Measurements from ENCODE around the gene TEDC1. TPM values are rescaled to one million over a fixed set of nuclear protein-coding genes. Genes with fewer than 3 reads are reported as not detected.

TEDC1 gene
- total RNA-seq, 1 experiment from 2014 or later: 30.3 TPM

- no peaks in the 10 kb centered on the region for H3K27me3 Mint-ChIP-seq (ENCODE audit: insufficient read depth, unreplicated experiment)
- H3K9me3 Mint-ChIP-seq (ENCODE audit: unreplicated experiment): no peaks in the 10 kb centered on the region
- H3K4me3 Mint-ChIP-seq (ENCODE audit: unreplicated experiment): no peak overlapping the region
- H3K4me1 Mint-ChIP-seq (ENCODE audit: low read depth, unreplicated experiment): no peaks in the 10 kb centered on the region
- no peaks in the 10 kb centered on the region for H3K27me3 ChIP-seq (replicated peaks; ENCODE audit: control insufficient read depth, insufficient read depth, low read length)
- H3K36me3 ChIP-seq (ENCODE audit: control insufficient read depth, insufficient read depth, low read length): peaks cover 3% of the 10 kb centered on the region
- no peak overlapping the region for H3K27ac Mint-ChIP-seq (ENCODE audit: unreplicated experiment)
- CTCF ChIA-PET: interaction anchor here (0.8 to 1.4 kb wide), 3 partner anchors 25 to 41 kb away, joined by 3 to 6 read pairs (median 4); no protein-coding TSS in a partner anchor
- BruUV-seq (replicated peaks): no TSS peak
- H3K9me3 ChIP-seq: no peaks in the 10 kb centered on the region
- H3K4me3 ChIP-seq (ENCODE audit: low read depth, low read length): no peak overlapping the region
- POLR2A ChIA-PET: no interaction called here
- intact Hi-C loops (cut with micrococcal nuclease; ENCODE audit: unreplicated experiment): no loop called here
- H3K4me1 ChIP-seq: no peaks in the 10 kb centered on the region
- TF ChIP-seq CTCF (IDR thresholded peaks at IDR 0.05; ENCODE audit: insufficient read depth in 1 of 2, low read depth in 1 of 2, low read length in 1 of 2, severe bottlenecking in 1 of 2, unreplicated experiment in 1 of 2): peak; percentile 69 to 74
- peak in 1 of 2 experiments; percentile 74 for DNase-seq
- peaks cover 31% of the 10 kb centered on the region for H3K36me3 Mint-ChIP-seq (ENCODE audit: insufficient read depth, unreplicated experiment)
These were observed 42.3 kb upstream of the TEDC1 start for GRCh38 chr14:105448706-105449111.

- H3K9me3 Mint-ChIP-seq (ENCODE audit: unreplicated experiment): no peaks in the 10 kb centered on the region
- no peaks in the 10 kb centered on the region for H3K9me3 ChIP-seq
- intact Hi-C loops (cut with micrococcal nuclease; ENCODE audit: unreplicated experiment): no loop called here
- no TSS peak for BruUV-seq (replicated peaks)
- peak in 1 of 2 experiments; percentile 25 for DNase-seq
- H3K27me3 Mint-ChIP-seq (ENCODE audit: insufficient read depth, unreplicated experiment): no peaks in the 10 kb centered on the region
- H3K4me1 Mint-ChIP-seq (ENCODE audit: low read depth, unreplicated experiment): no peaks in the 10 kb centered on the region
- H3K4me3 Mint-ChIP-seq (ENCODE audit: unreplicated experiment): no peak overlapping the region
- ChIA-PET POLR2A (no interaction called here), CTCF (no interaction called here)
- no peak for TF ChIP-seq CTCF (IDR thresholded peaks at IDR 0.05; ENCODE audit: insufficient read depth in 1 of 2, low read depth in 1 of 2, low read length in 1 of 2, severe bottlenecking in 1 of 2, unreplicated experiment in 1 of 2)
- no peaks in the 10 kb centered on the region for H3K27me3 ChIP-seq (replicated peaks; ENCODE audit: control insufficient read depth, insufficient read depth, low read length)
- H3K27ac Mint-ChIP-seq (ENCODE audit: unreplicated experiment): no peak overlapping the region
- H3K4me3 ChIP-seq (ENCODE audit: low read depth, low read length): no peak overlapping the region
- H3K36me3 Mint-ChIP-seq (ENCODE audit: insufficient read depth, unreplicated experiment): peaks cover 38% of the 10 kb centered on the region
- peaks cover 3% of the 10 kb centered on the region for H3K36me3 ChIP-seq (ENCODE audit: control insufficient read depth, insufficient read depth, low read length)
- H3K4me1 ChIP-seq: no peaks in the 10 kb centered on the region
These were observed 41.5 kb upstream of the TEDC1 start for GRCh38 chr14:105449276-105450122.

- no peak for TF ChIP-seq CTCF (IDR thresholded peaks at IDR 0.05; ENCODE audit: insufficient read depth in 1 of 2, low read depth in 1 of 2, low read length in 1 of 2, severe bottlenecking in 1 of 2, unreplicated experiment in 1 of 2)
- ChIA-PET POLR2A (no interaction called here), CTCF (no interaction called here)
- H3K27me3 ChIP-seq (replicated peaks; ENCODE audit: control insufficient read depth, insufficient read depth, low read length): no peaks in the 10 kb centered on the region
- H3K9me3 Mint-ChIP-seq (ENCODE audit: unreplicated experiment): no peaks in the 10 kb centered on the region
- H3K4me3 ChIP-seq (ENCODE audit: low read depth, low read length): no peak overlapping the region
- BruUV-seq (replicated peaks): no TSS peak
- intact Hi-C loops (cut with micrococcal nuclease; ENCODE audit: unreplicated experiment): no loop called here
- H3K27ac Mint-ChIP-seq (ENCODE audit: unreplicated experiment): no peak overlapping the region
- H3K4me1 ChIP-seq: no peaks in the 10 kb centered on the region
- H3K4me1 Mint-ChIP-seq (ENCODE audit: low read depth, unreplicated experiment): no peaks in the 10 kb centered on the region
- no peaks in the 10 kb centered on the region for H3K27me3 Mint-ChIP-seq (ENCODE audit: insufficient read depth, unreplicated experiment)
- peaks cover 3% of the 10 kb centered on the region for H3K36me3 ChIP-seq (ENCODE audit: control insufficient read depth, insufficient read depth, low read length)
- no peak overlapping the region for H3K4me3 Mint-ChIP-seq (ENCODE audit: unreplicated experiment)
- H3K9me3 ChIP-seq: no peaks in the 10 kb centered on the region
- peak in 1 of 2 experiments; percentile 28 for DNase-seq
- H3K36me3 Mint-ChIP-seq (ENCODE audit: insufficient read depth, unreplicated experiment): peaks cover 44% of the 10 kb centered on the region
These were observed 40.9 kb upstream of the TEDC1 start for GRCh38 chr14:105450123-105450505.

Measured in Caco-2 (cell line).